Glutamatergic neuron (in vitro differentiated cells): ENCODE data around the gene IL18RAP. TPM values are rescaled to one million over a fixed set of nuclear protein-coding genes. Genes with fewer than 3 reads are reported as not detected.

Source experiments
- DNase-seq: peaks from one replicate; pipeline ENCODE4 v3.0.0; 2022
- H3K27ac Mint-ChIP-seq: one replicate; pipeline ENCODE4 v1.8.0; 2020; ENCODE audit warnings: mild to moderate bottlenecking, mixed read lengths, inconsistent platforms; ENCODE audit not compliant: unreplicated experiment
- H3K27me3 Mint-ChIP-seq: one replicate; pipeline ENCODE4 v1.8.0; 2020; ENCODE audit warnings: mild to moderate bottlenecking, moderate library complexity, mixed read lengths, inconsistent platforms; ENCODE audit not compliant: unreplicated experiment
- H3K36me3 Mint-ChIP-seq: one replicate; pipeline ENCODE4 v1.8.0; 2020; ENCODE audit warnings: mild to moderate bottlenecking, mixed read lengths, inconsistent platforms; ENCODE audit not compliant: unreplicated experiment
- H3K4me1 Mint-ChIP-seq: one replicate; pipeline ENCODE4 v1.8.0; 2020; ENCODE audit warnings: mild to moderate bottlenecking, low read depth, mixed read lengths, inconsistent platforms; ENCODE audit not compliant: unreplicated experiment
- H3K4me3 Mint-ChIP-seq: one replicate; pipeline ENCODE4 v1.8.0; 2020; ENCODE audit warnings: mild to moderate bottlenecking, mixed read lengths, inconsistent platforms; ENCODE audit not compliant: unreplicated experiment
- H3K9me3 Mint-ChIP-seq: one replicate; pipeline ENCODE4 v1.8.0; 2020; ENCODE audit warnings: mild to moderate bottlenecking, moderate library complexity, mixed read lengths, inconsistent platforms; ENCODE audit not compliant: unreplicated experiment
- CTCF ChIP-seq: fragments of 200-600 bp; sonication (generic); IDR thresholded peaks from one replicate; pipeline ENCODE4 v1.5.0; 2021; ENCODE audit not compliant: partially characterized antibody, unreplicated experiment
- microRNA-seq: library from miRNA; unstranded; fragments of <30 nt; microRNA quantifications from one replicate; pipeline ENCODE4, GENCODE V29; 2020; ENCODE audit not compliant: unreplicated experiment
- total RNA-seq: library from RNA; stranded (reverse); fragmentation: NEBNext Ultra II Directional; extraction: Animal tissue kit (Norgen Biotek cat#: 25700); gene quantifications from one replicate; pipeline ENCODE4 v1.2.1, GENCODE V29; 2021; ENCODE audit not compliant: unreplicated experiment

The IL18RAP gene
- total RNA-seq, 1 donor from 2014 or later, result not detected

GRCh38 chr2:102492006-102492405, 69.0 kb downstream of the IL18RAP start:
- Mint-ChIP-seq H3K27me3 (no peaks in the 10 kb centered on the region), H3K36me3 (no peaks in the 10 kb centered on the region), H3K4me3 (no peak overlapping the region), H3K9me3 (peaks cover 3% of the 10 kb centered on the region), H3K27ac (no peak overlapping the region), H3K4me1 (peaks cover 5% of the 10 kb centered on the region)
- no peak for TF ChIP-seq CTCF
- DNase-seq, result no peak

GRCh38 chr2:102494570-102494969, 71.6 kb downstream of the IL18RAP start:
- no peaks in the 10 kb centered on the region for H3K4me1 Mint-ChIP-seq
- no peak overlapping the region for H3K4me3 Mint-ChIP-seq
- H3K27me3 Mint-ChIP-seq, result no peaks in the 10 kb centered on the region
- no peak overlapping the region for H3K27ac Mint-ChIP-seq
- no peak for DNase-seq
- peaks cover 3% of the 10 kb centered on the region for H3K9me3 Mint-ChIP-seq
- H3K36me3 Mint-ChIP-seq, result no peaks in the 10 kb centered on the region
- TF ChIP-seq CTCF, result no peak

GRCh38 chr2:102498414-102498813, 75.5 kb downstream of the IL18RAP start:
- TF ChIP-seq CTCF, result no peak
- Mint-ChIP-seq H3K36me3 (no peaks in the 10 kb centered on the region), H3K27ac (no peak overlapping the region), H3K9me3 (peaks cover 3% of the 10 kb centered on the region), H3K4me1 (no peaks in the 10 kb centered on the region), H3K27me3 (peaks cover 2% of the 10 kb centered on the region), H3K4me3 (no peak overlapping the region)
- DNase-seq, result no peak

- H3K4me1 Mint-ChIP-seq, result no peaks in the 10 kb centered on the region
- TF ChIP-seq CTCF, result no peak
- H3K9me3 Mint-ChIP-seq, result peaks cover 3% of the 10 kb centered on the region
- H3K27me3 Mint-ChIP-seq, result peaks cover 2% of the 10 kb centered on the region
- H3K4me3 Mint-ChIP-seq, result no peak overlapping the region
- DNase-seq, result no peak
- no peak overlapping the region for H3K27ac Mint-ChIP-seq
- H3K36me3 Mint-ChIP-seq, result no peaks in the 10 kb centered on the region
Observed at GRCh38 chr2:102499558-102499957, 76.6 kb downstream of the IL18RAP start.

Small RNA genes lying within 50 kb of the gene (microRNA-seq; reads per million reads assigned to microRNA genes)
- gene MIR4772, result not detected

Other genes with a start within 250 kb of the IL18RAP start
- gene IL1RL2, start 236.1 kb upstream of the IL18RAP start, total RNA-seq, result not detected
- not detected for gene IL1RL1, start 111.6 kb upstream of the IL18RAP start, total RNA-seq
- gene IL18R1, start 67.4 kb upstream of the IL18RAP start, total RNA-seq, result not detected
- 0.12 TPM for gene SLC9A4, start 50.1 kb downstream of the IL18RAP start, total RNA-seq
- gene SLC9A2, start 196.4 kb downstream of the IL18RAP start, total RNA-seq, result not detected